K562 (cell line): ENCODE results near the gene HVCN1. TPM values are rescaled to one million over a fixed set of nuclear protein-coding genes. Genes with fewer than 3 reads are reported as not detected.

Experiments used
- CBFA2T3 ChIP-seq: fragments of 450-650 bp; IDR thresholded peaks from 2 replicates; pipeline ENCODE4 v1.6.1; 2017
- CHD4 ChIP-seq: fragments of 200-600 bp; sonication (generic); IDR thresholded peaks from 3 replicates; pipeline ENCODE4 v1.6.1; 2012; ENCODE audit warnings: low read depth, mild to moderate bottlenecking, mixed read lengths, low read length, inconsistent platforms; ENCODE audit not compliant: insufficient read depth, insufficient replicate concordance, poor library complexity, severe bottlenecking
- MECOM ChIP-seq: fragments of 250-450 bp; sonication (Bioruptor Pico); IDR thresholded peaks from 2 replicates; pipeline ENCODE4 v1.8.0; 2022; ENCODE audit warnings: inconsistent platforms
- MLX ChIP-seq, 2 experiments: fragments of 450-650 bp in 1 of 2; sonication (generic) in 1 of 2; formaldehyde crosslinking; conservative IDR thresholded peaks; 2 replicates each; pipeline versions ENCODE4 v1.4.0 to v1.8.1; 2020 to 2022; ENCODE audit warnings: mild to moderate bottlenecking in 1 of 2, missing genetic modification reagents in 1 of 2
- MYBL2 ChIP-seq, 2 experiments: fragments of 450-650 bp in 1 of 2; sonication (generic) in 1 of 2; formaldehyde crosslinking in 1 of 2; IDR thresholded peaks; 2 replicates each; pipeline versions ENCODE4 v1.6.1 to v1.8.1; 2017 to 2022; ENCODE audit warnings: borderline replicate concordance in 1 of 2, inconsistent platforms in 1 of 2, low read depth in 1 of 2, mild to moderate bottlenecking in 1 of 2, missing genetic modification reagents in 1 of 2, moderate library complexity in 1 of 2
- OTX1 ChIP-seq: fragments of 450-650 bp; formaldehyde crosslinking; IDR thresholded peaks from 2 replicates; pipeline ENCODE4 v1.4.0; 2022; ENCODE audit warnings: mild to moderate bottlenecking
- TEAD4 ChIP-seq, 2 experiments: sonication (generic) in 1 of 2; formaldehyde crosslinking in 1 of 2; IDR thresholded peaks; 2 replicates each; pipeline versions ENCODE4 v1.6.1 to v1.8.0; 2012 to 2022; ENCODE audit warnings: borderline replicate concordance in 1 of 2, inconsistent platforms in 1 of 2, low read length in 1 of 2, mild to moderate bottlenecking in 1 of 2, missing genetic modification reagents in 1 of 2
- ZBTB40 ChIP-seq, 2 experiments: fragments of 450-650 bp in 1 of 2; sonication (generic) in 1 of 2; formaldehyde crosslinking in 1 of 2; IDR thresholded peaks; 2 replicates each; pipeline versions ENCODE4 v1.7.1 to v1.9.0; 2016 to 2022; ENCODE audit warnings: inconsistent platforms in 1 of 2, mild to moderate bottlenecking in 1 of 2, missing genetic modification reagents in 1 of 2
- ZNF311 ChIP-seq: fragments of 250-450 bp; sonication (Bioruptor Pico); IDR thresholded peaks from 2 replicates; pipeline ENCODE4 v1.4.0; 2020; ENCODE audit warnings: mild to moderate bottlenecking, moderate library complexity
- ZNF75A ChIP-seq: fragments of 450-650 bp; formaldehyde crosslinking; IDR thresholded peaks from 2 replicates; pipeline ENCODE4 v1.4.0; 2020; ENCODE audit warnings: mild to moderate bottlenecking
- polyA plus RNA-seq, 8 experiments: library from polyadenylated mRNA; depleted of rRNA in 4 of 8; stranded (reverse) in 5 of 8; unstranded in 3 of 8; fragments of >200 nt; fragmentation: Nextera tagmentation in 2 of 8; fragmentation: Illumina TruSeq in 1 of 8; extraction: Ambion mirVana in 2 of 8; extraction: Trizol in 1 of 8; gene quantifications; 2 replicates each; pipeline versions ENCODE4 v1.2.1 to v1.2.3, GENCODE V29; 2011 to 2014; ENCODE audit warnings: inconsistent platforms in 1 of 8, missing spikeins in 1 of 8
- total RNA-seq, 7 experiments: library from RNA; depleted of rRNA in 6 of 7; stranded (reverse); fragments of >200 nt in 6 of 7; fragmentation: Illumina TruSeq in 2 of 7; extraction: Trizol in 2 of 7; gene quantifications; 2 replicates each; pipeline versions ENCODE4 v1.2.1 to v1.2.3, GENCODE V29; 2011 to 2021; ENCODE audit warnings: low replicate concordance in 1 of 7

HVCN1 gene
- total and polyA plus RNA-seq, 9 of the 15 experiments (the other 6 are each of a cell fraction or from before 2014, with no cell fraction given): 0.21 to 1.4 (median 0.74) TPM

- no peak for TF ChIP-seq ZBTB40 (IDR thresholded peaks at IDR 0.05)
- TF ChIP-seq ZBTB40 (CRISPR knock-in tag; IDR thresholded peaks at IDR 0.05): no peak
- no peak for TF ChIP-seq ZNF311
- TF ChIP-seq OTX1: no peak
- no peak for TF ChIP-seq CHD4
- peak; percentile 88 for TF ChIP-seq CBFA2T3
- no peak for TF ChIP-seq MLX (CRISPR knock-in tag; conservative IDR thresholded peaks at IDR 0.05)
- no peak for TF ChIP-seq ZNF75A (CRISPR knock-in tag)
- no peak for TF ChIP-seq MECOM
- peak; percentile 73 for TF ChIP-seq TEAD4 (IDR thresholded peaks at IDR 0.05; ENCODE audit: low read length)
- no peak for TF ChIP-seq TEAD4 (CRISPR knock-in tag; IDR thresholded peaks at IDR 0.05; ENCODE audit: borderline replicate concordance)
- TF ChIP-seq MYBL2 (IDR thresholded peaks at IDR 0.05; ENCODE audit: low read depth): no peak
- TF ChIP-seq MYBL2 (CRISPR knock-in tag; IDR thresholded peaks at IDR 0.05; ENCODE audit: borderline replicate concordance): no peak
These were observed 1.3 kb downstream of the HVCN1 start (continued) for GRCh38 chr12:110687396-110688169.
